Measurements from ENCODE around the gene SHISAL2A. TPM values are rescaled to one million over a fixed set of nuclear protein-coding genes. Genes with fewer than 3 reads are reported as not detected.

SHISAL2A gene
- total RNA-seq, 1 donor: not detected

GRCh38 chr1:52628614-52629324 lies 4.2 kb upstream of the SHISAL2A start:
- H3K4me2 ChIP-seq (ENCODE audit: insufficient read depth, low read length): peak overlapping the region; percentile 69
- peak overlapping the region; percentile 33 for H2AFZ ChIP-seq (ENCODE audit: low read length)
- no peaks in the 10 kb centered on the region for H4K20me1 ChIP-seq (ENCODE audit: insufficient read depth, low read length)

DNA sequence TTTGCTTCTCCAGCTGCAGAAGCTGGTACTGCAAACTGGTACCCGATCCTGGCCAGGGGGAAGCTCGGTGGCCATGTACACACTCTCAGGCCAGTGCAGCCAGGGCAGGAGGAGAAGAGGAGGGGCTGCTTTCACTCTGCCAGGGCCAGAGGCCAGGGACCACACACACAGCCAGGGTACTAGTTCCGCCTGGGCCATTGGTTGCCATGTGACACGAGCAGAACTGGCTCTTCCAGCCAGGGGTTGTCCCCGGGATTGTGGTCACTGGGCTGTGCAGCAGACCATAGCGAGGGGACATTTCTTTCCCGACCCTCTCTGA lies 3.7 kb upstream of the SHISAL2A start:
- H4K20me1 ChIP-seq (ENCODE audit: insufficient read depth, low read length): no peaks in the 10 kb centered on the region
- peak overlapping the region; percentile 20 for H3K4me3 ChIP-seq (ENCODE audit: insufficient read depth, low read length)
- peak overlapping the region; percentile 69 for H3K4me2 ChIP-seq (ENCODE audit: insufficient read depth, low read length)
- peak overlapping the region; percentile 33 for H2AFZ ChIP-seq (ENCODE audit: low read length)
- peaks cover 28% of the 10 kb centered on the region for H3K27me3 ChIP-seq (ENCODE audit: insufficient read depth, low read length)
- TF ChIP-seq, protein P1, sequence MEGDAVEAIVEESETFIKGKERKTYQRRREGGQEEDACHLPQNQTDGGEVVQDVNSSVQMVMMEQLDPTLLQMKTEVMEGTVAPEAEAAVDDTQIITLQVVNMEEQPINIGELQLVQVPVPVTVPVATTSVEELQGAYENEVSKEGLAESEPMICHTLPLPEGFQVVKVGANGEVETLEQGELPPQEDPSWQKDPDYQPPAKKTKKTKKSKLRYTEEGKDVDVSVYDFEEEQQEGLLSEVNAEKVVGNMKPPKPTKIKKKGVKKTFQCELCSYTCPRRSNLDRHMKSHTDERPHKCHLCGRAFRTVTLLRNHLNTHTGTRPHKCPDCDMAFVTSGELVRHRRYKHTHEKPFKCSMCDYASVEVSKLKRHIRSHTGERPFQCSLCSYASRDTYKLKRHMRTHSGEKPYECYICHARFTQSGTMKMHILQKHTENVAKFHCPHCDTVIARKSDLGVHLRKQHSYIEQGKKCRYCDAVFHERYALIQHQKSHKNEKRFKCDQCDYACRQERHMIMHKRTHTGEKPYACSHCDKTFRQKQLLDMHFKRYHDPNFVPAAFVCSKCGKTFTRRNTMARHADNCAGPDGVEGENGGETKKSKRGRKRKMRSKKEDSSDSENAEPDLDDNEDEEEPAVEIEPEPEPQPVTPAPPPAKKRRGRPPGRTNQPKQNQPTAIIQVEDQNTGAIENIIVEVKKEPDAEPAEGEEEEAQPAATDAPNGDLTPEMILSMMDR (IDR thresholded peaks at IDR 0.05; ENCODE audit: extremely low read depth, low read depth, low read length): no peak
- no peaks in the 10 kb centered on the region for H3K9me3 ChIP-seq (ENCODE audit: low read depth, low read length)
- no peaks in the 10 kb centered on the region for H3K79me2 ChIP-seq (ENCODE audit: insufficient read depth, low read length)
- H3K4me1 ChIP-seq (ENCODE audit: insufficient read depth, low read length): no peaks in the 10 kb centered on the region
- no peak overlapping the region for H3K27ac ChIP-seq (ENCODE audit: low read depth, low read length)
- DNase-seq (ENCODE audit: insufficient read length, low spot score, missing footprints): no peak
- no peaks in the 10 kb centered on the region for H3K36me3 ChIP-seq (ENCODE audit: insufficient read depth, low read length)

More at GRCh38 chr1:52628614-52629324, 4.2 kb upstream of the SHISAL2A start:
- Histone ChIP-seq H3K27ac (ENCODE audit: low read depth, low read length) (no peak overlapping the region), H3K4me1 (ENCODE audit: insufficient read depth, low read length) (no peaks in the 10 kb centered on the region), H3K27me3 (ENCODE audit: insufficient read depth, low read length) (peaks cover 23% of the 10 kb centered on the region), H3K4me3 (ENCODE audit: insufficient read depth, low read length) (peak overlapping the region; percentile 20), H3K79me2 (ENCODE audit: insufficient read depth, low read length) (no peaks in the 10 kb centered on the region), H3K36me3 (ENCODE audit: insufficient read depth, low read length) (no peaks in the 10 kb centered on the region), H3K9me3 (ENCODE audit: low read depth, low read length) (no peaks in the 10 kb centered on the region)
- TF ChIP-seq, protein P1 (IDR thresholded peaks at IDR 0.05; ENCODE audit: extremely low read depth, low read depth, low read length): no peak
- DNase-seq (ENCODE audit: insufficient read length, low spot score, missing footprints): no peak

GRCh38 chr1:52629667-52630066 lies 3.3 kb upstream of the SHISAL2A start:
- no peaks in the 10 kb centered on the region for H3K79me2 ChIP-seq (ENCODE audit: insufficient read depth, low read length)

GRCh38 chr1:52631759-52632331 lies 1.1 kb upstream of the SHISAL2A start:
- DNase-seq (ENCODE audit: insufficient read length, low spot score, missing footprints): no peak
- Histone ChIP-seq H3K4me2 (ENCODE audit: insufficient read depth, low read length) (no peak overlapping the region), H3K36me3 (ENCODE audit: insufficient read depth, low read length) (no peaks in the 10 kb centered on the region)

More at GRCh38 chr1:52629667-52630066, 3.3 kb upstream of the SHISAL2A start:
- no peaks in the 10 kb centered on the region for H3K9me3 ChIP-seq (ENCODE audit: low read depth, low read length)
- peaks cover 32% of the 10 kb centered on the region for H3K27me3 ChIP-seq (ENCODE audit: insufficient read depth, low read length)
- H3K27ac ChIP-seq (ENCODE audit: low read depth, low read length): no peak overlapping the region
- H3K4me2 ChIP-seq (ENCODE audit: insufficient read depth, low read length): peak overlapping the region; percentile 69
- no peak for DNase-seq (ENCODE audit: insufficient read length, low spot score, missing footprints)
- no peak overlapping the region for H3K4me3 ChIP-seq (ENCODE audit: insufficient read depth, low read length)
- no peaks in the 10 kb centered on the region for H4K20me1 ChIP-seq (ENCODE audit: insufficient read depth, low read length)
- H3K4me1 ChIP-seq (ENCODE audit: insufficient read depth, low read length): no peaks in the 10 kb centered on the region
- no peaks in the 10 kb centered on the region for H3K36me3 ChIP-seq (ENCODE audit: insufficient read depth, low read length)
- TF ChIP-seq, protein P1 (IDR thresholded peaks at IDR 0.05; ENCODE audit: extremely low read depth, low read depth, low read length): no peak
- peak overlapping the region; percentile 33 for H2AFZ ChIP-seq (ENCODE audit: low read length)

More at GRCh38 chr1:52631759-52632331, 1.1 kb upstream of the SHISAL2A start:
- Histone ChIP-seq H3K4me3 (ENCODE audit: insufficient read depth, low read length) (no peak overlapping the region), H2AFZ (ENCODE audit: low read length) (no peak overlapping the region), H3K27me3 (ENCODE audit: insufficient read depth, low read length) (peaks cover 38% of the 10 kb centered on the region), H3K79me2 (ENCODE audit: insufficient read depth, low read length) (no peaks in the 10 kb centered on the region), H3K9me3 (ENCODE audit: low read depth, low read length) (no peaks in the 10 kb centered on the region), H3K4me1 (ENCODE audit: insufficient read depth, low read length) (no peaks in the 10 kb centered on the region), H4K20me1 (ENCODE audit: insufficient read depth, low read length) (no peaks in the 10 kb centered on the region), H3K27ac (ENCODE audit: low read depth, low read length) (no peak overlapping the region)
- TF ChIP-seq, protein P1 (IDR thresholded peaks at IDR 0.05; ENCODE audit: extremely low read depth, low read depth, low read length): no peak
